HG02610 (cell line): ENCODE measurements around the gene POLQ.
A peak's percentile ranks its signal among the peaks of the same experiment; 100 is the strongest.
"Not testable (repeated sequence)": the region's sequence is repeated elsewhere in the genome, so short reads cannot be mapped to it uniquely, and the experiment has no call there.

Experiments used
- ATAC-seq: cut with Tn5 transposase; IDR thresholded peaks from one replicate; pipeline ENCODE4 v1.9.1; 2021; ENCODE audit warnings: mild to moderate bottlenecking, moderate library complexity; ENCODE audit not compliant: unreplicated experiment

POLQ gene

DNA sequence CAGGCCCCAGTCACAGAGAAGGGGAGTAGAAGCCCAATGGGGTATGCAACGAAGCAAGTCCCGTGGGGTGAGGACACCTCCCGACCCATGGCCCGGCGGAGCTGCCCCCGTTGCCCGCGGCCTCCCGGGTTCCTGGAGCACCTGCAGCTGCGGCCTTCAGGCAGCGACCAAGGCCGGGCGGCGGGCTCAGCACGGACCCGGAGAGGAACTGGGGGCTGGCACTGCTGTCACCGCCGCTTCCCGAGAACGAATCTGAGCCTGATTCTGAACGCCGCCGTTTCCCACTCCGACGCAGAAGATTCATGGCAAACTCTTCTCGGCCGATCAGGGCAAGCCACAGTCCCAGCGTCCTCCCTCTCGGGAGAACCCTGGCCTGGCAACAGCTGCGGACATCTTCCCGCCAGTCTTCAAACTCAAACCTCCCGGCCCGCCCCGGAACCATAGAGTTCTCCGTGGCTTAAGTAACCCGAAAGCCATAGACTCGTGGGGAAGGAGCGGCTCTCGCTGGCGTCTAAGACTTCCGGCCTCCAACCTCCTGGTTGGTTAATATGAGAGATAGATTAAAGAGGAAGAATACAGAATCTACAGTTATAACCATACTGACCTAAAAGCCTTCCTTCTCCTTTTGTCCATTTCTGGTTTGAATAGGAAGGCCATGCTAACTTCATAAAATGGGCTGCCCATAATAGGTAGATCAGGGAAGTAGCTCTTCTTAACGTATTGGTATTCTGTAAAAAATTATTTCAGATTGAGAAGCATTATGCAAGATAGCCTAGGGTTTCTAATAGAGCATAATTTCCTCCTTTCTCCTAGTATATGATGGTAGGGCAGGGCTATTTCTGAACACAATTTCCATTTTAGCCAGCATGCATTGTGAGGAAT, at the start of gene POLQ:
Gene POLQ, minus strand, starts transcription at position 415 of the 882 bp plus-strand sequence. Its CDS starts 111 bp downstream, at position 304.
- ATAC-seq, result peak; percentile 87

GRCh38 chr3:121594850-121595249, 49.1 kb upstream of the POLQ start:
- no peak for ATAC-seq

GRCh38 chr3:121593806-121594205, 48.0 kb upstream of the POLQ start:
- ATAC-seq, result not testable (repeated sequence)

GRCh38 chr3:121592856-121593702, 47.3 kb upstream of the POLQ start, which contains the start of gene FBXO40:
TSS of gene FBXO40 (plus strand) at chr3:121593379. CDS start at chr3:121620576, 27,197 bp downstream.
- ATAC-seq, result no peak

GRCh38 chr3:121584418-121584817, 38.6 kb upstream of the POLQ start:
- ATAC-seq, result no peak

DNA sequence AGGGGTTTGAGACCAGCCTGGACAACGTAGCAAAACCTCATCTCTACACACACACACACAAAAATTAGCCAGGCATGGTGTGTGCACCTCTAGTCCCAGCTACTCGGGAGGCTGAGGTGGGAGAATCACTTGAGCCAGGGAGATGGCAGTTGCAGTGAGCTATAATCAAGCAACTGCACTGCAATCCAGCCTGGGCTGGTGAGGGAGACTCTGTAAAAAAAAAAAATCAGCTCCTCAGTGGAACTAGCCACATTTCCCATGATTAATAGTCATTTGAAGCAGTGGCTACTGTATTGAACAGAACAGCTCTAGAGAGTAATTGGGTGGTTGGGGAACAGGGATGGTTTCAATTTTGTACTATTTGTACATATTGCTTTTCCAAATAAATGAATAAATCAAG, 35.9 kb upstream of the POLQ start:
- ATAC-seq, result no peak

- ATAC-seq, result no peak
Observed at GRCh38 chr3:121574449-121574848, 28.7 kb upstream of the POLQ start.

- ATAC-seq, result no peak
Observed at GRCh38 chr3:121567649-121568048, 21.9 kb upstream of the POLQ start, which contains the start of gene ARGFX. TSS of gene ARGFX (plus strand) at chr3:121567949. CDS start at chr3:121570714, 2,765 bp downstream.

DNA sequence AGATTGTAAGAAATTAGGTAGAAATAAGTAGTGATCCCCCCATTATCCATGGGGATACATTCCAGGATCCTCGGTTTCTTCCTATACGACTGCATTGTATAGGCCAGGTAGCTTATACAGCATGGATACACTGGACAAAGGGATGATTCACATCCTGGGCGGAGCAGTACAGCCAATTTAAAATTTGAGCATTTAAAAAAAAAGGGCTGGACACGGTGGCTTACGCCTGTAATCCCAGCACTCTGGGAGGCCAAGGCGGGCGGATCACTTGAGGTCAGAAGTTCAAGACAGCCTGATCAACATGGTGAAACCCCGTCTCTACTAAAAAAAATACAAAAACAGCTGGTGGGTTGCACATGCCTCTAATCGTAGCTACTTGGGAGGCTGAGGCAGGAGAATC, 21.0 kb upstream of the POLQ start:
- ATAC-seq, result no peak

DNA sequence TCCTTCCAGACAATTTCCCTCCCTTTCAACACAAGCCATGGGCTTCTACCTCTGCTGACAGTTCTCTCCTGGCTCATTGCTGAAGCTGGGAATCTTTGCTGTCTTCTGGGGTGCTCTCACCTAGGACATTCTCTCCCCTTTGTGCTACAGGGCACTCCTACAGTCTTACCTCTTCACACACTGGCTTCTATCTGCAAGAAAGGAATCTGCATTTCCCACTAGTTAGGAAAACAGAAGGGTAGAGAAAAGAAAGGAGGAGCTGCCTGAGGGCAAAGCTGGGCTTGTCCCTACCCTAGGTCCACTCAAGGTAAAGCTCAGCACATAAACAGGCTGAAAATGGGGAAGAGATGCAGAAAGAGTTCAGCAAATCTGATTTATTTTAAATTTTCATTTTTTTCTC, 16.4 kb upstream of the POLQ start:
- ATAC-seq, result no peak

- ATAC-seq, result no peak
Observed at GRCh38 chr3:121557426-121557934, 11.7 kb upstream of the POLQ start.

DNA sequence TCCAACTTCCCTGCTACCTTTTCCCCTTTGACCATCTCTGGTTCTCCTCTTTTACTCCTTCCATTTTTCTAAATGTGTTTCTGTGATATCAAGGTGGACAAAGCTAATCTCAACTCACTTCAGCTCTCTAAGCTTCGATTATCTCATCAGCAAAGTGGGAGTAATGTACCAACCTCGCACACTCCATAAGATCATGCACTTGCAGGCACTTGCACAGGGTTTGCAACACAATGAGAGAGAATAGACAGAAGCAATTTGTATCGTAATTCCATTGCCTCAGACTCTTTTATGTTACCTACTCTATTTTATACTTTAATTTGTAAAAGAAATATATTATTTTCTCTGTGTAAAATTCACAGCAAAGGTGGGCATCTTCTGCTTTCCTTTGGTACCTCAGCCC, 7.0 kb upstream of the POLQ start:
- ATAC-seq, result no peak

- no peak for ATAC-seq
Observed at GRCh38 chr3:121552379-121552778, 6.6 kb upstream of the POLQ start.

DNA sequence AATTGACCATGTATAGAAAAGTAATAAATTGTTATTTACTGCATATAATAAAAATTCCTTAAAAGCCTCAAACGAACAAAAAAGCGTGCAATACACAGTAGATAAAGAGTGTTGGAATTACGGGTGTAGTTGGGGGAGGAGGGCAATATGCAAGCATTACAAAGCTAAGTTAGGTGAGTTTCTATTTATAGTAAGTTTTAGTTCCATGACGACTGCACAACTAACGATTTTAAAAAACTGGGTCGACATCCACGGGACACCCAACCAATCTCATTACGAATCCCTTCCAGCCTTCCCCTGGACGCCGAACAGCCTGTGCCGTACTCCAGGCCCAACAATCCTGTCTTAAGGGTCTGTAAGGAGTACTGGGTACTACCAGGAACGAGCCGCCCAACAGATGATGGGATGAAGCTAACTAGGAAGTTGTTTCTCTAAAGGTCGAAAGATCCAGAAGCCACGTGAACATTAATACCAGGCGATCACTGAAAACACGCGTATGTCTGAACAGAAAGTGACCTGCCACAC, 677 bp downstream of the POLQ start:
- no peak for ATAC-seq

DNA sequence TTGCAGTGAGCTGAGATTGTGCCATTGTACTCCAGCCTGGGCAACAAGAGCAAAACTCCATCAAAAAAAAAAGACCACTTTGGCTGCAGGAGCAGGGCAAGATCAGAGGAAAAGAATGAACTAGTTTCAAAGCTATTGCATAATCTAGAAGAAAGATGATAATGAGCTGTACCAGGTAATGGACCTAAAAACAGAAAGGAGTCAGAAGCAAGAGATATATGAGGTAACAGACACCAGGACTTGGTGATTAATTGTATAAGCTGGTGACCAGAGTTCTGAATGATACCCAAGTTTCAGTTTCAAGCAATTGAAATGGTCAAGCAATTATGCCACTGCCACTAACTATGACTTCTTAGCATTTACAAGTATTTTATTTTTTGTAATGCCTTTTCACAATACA, 2.9 kb downstream of the POLQ start:
- ATAC-seq, result no peak

GRCh38 chr3:121531269-121531668, 14.5 kb downstream of the POLQ start:
- no peak for ATAC-seq

DNA sequence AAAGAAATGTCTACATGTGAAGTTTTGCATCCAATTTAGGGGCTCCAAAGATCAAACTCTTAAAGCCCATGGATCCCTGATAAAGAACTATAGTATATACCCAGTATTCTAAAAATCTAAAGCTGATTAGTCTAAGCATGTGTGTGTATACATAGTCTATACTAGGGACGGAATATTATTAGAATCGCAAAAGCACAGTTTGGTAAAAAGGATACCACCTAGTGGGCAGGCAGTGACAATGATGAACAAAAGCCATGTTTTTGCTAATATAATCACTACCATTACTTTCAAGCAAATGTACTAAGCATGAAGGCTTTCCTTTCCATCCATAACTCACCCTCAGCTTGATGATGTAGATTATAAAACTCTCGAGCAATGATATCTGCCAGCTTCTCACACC, 16.5 kb downstream of the POLQ start:
- ATAC-seq, result no peak

DNA sequence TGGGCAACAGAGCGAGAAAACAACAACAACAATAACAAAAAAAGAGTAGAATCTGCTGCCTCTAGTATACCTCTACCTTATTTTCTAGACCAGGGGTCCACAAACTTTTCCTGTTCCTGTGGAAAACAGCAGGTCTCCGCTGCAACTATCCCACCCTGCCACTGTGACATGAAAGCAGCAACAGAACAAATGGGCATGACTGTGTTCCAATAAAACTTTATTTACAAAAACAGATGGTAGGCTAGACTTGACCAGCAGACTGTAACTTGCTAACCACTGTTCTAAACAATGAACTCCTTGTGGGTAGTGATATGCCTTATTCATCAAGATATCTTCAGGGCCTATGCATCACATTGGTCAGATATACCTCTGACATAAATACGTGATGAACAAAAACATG, 25.3 kb downstream of the POLQ start:
- no peak for ATAC-seq

GRCh38 chr3:121517953-121518655, 27.7 kb downstream of the POLQ start:
- no peak for ATAC-seq

- no peak for ATAC-seq
Observed at GRCh38 chr3:121515862-121516261, 29.9 kb downstream of the POLQ start.

GRCh38 chr3:121515313-121515712, 30.5 kb downstream of the POLQ start:
- ATAC-seq, result no peak
